GM12801 (cell line): Measurements from ENCODE around the gene SIL1.

Experiments used
- CTCF ChIP-seq: IDR thresholded peaks from one replicate; pipeline ENCODE4 v1.5.1; 2011; ENCODE audit warnings: control low read depth; ENCODE audit not compliant: insufficient read length; ENCODE audit errors: extremely low read depth

SIL1 gene

DNA sequence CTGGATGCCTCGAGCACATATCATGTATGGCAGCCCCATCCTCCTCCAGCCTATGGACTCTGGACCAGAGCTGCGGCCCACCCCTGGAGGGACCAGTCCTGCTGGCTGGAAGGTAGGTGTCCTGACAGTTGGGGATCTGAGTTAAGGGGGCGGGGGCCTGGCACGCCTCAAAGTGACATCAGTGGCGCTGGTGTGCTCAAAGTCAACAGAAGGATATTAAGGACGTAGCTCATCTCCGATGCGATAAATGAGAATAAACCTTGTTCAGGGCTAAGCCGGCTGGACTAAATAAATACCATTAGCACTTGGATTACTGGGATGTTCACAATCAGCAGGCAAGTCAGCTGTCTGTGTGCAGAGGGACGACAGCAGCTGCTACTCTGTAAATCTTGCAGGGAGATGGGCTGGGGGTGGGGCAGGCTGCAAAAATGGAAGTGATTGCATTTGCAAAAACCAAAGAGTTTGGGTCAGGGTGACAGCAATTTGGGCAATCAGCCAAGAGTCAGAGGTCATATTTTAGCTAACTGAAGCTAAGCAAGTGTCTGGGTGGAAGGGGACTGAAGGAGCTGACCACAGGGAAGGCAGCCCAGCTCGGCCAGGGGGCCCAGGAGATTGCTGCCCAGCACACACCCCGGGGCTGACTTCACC, 243.0 kb downstream of the SIL1 start:
- no peak for TF ChIP-seq CTCF

DNA sequence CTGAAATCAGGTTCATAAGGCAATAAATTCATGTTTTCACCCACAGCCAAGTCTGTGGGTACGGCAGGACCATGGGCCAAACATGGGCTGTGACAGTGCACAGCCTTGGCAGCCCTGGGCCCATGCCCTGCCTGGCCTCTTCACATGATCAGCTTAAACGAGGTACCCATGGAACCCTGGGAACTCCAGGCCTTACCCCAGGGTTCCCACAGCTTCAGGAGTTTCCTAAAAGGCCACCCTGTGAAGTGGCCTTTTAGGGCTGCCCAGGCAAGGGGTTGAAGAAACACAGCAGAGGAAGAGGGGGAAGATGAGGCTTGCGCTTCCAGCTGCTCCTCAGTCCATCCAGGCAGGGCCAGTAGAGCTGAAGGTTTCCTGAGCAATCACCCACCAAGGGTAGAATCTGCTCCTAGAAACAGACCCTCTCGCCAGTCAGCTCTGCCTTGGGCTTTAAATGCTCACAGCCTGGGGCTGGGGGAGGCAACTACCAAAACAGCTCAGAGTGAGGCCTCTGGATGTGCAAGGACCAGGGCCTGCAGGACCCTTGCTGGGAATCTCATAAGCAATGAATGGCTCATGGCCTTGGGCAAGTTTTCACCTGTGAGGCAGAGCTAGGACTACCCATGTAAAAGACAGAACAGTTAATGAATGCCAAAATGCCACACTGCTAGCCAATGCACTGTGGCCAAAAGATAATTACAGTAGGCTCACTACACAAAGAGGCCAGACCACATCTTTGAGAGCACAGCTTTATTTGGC, 243.7 kb downstream of the SIL1 start:
- TF ChIP-seq CTCF: no peak

DNA sequence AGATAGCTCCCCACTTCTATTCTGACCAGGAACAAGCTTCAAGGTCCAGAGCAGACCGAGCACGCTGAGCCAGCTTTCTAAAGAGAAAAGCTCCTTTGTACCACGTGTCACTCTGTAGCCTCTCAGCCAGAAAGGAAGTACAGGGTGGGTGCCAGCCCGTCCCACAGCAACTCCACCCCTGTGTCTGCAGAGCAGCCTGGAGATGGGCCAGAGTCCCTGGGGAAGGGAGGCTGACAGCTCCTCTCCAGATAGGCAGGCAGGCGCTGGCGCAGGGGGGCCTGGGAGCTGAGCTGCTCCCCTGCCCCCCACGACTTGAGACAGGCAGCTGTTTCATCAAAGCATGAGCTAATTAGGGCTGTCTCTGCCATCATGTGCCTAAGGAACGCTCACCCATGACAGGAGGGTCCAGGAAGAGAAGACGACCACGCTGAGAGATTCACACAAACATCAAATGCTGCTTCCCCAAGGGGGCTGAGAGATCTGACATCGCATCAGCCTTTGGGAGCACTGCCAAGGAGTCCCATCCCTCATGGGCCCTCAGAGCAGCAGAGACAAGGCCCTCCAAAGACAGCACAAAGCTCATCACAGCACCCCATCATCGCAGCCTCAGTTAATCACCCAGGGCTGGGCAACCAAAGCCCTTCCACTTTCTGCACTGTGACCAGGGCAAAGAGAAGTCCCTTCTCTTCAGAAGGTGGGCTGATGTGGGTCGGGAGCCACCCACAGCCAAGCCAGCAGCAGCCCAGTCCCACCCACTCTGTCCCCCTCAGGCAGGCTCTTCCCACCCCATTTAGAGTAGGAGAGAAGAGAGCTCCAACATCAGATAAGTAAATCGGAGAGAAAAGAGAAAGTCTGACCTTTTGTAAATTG, 244.5 kb downstream of the SIL1 start:
- TF ChIP-seq CTCF: no peak

DNA sequence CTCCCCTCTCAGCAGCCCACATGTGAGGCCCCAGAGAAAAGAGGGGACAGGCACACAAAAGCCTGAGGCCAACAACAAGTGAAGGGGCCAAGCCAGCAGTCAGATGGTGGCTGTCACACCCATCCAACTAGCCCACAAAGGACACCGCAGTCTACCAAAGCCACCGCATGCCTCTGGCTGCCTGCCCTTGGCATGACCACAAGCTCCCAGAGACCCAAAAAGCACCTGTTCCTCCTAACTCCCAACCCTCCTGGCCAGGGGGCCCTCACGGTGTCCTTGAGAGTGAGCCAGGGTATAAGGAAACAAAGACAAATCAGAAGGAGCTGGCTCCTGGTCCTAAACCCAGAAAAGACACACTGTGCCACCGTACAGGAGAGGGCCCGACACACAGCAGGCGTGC, 245.2 kb downstream of the SIL1 start:
- TF ChIP-seq CTCF: no peak

- TF ChIP-seq CTCF: no peak
Observed at GRCh38 chr5:138951986-138952735, 246.0 kb downstream of the SIL1 start.

DNA sequence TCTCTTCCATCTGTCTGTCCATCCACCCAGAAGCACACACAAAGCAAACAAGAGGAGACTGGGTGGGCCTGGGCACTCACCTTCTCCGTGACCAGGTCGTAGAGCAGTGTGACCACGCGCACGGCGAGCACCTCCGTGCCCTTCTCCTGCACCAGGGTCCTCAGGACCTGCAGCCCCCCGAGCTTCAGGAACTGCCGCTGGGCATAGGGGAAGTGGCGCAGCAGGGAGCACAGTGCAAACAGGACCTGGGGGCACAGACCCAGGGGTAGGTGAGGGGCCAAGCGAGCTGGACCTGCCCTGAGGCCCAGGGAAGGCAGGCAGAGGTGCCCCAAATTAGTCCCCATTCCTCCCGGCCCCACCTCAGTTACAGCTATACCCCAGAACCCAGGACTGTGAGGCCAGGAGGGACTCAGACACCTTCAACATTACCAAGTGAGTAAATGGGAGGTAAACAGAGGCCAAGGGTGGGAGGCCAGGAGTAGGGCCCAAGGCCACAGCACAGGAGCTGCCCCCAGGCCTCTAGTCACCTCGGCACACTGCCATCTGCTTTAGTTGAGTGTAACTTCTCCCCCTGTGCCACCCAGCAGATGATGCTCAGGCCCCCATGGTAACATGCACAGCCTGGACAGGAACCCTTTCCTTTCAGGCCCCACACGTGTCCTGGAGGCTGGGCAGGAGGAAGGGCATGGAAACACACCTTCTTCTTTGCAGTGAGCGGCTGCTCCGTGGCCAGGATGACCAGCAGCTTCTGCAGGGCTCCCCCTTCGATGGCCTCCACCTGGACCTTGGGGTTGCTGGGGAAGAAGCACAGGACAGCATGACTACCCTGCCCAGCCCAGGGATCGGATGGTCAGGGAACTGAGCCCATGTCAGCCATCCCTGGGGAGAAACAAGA, 246.8 kb downstream of the SIL1 start:
- TF ChIP-seq CTCF: no peak
